ENCODE measurements around the gene CAB39.

- TF ChIP-seq BHLHE40 (IDR thresholded peaks at IDR 0.05; ENCODE audit: borderline replicate concordance) (no peak), LEF1 (IDR thresholded peaks at IDR 0.05; ENCODE audit: borderline replicate concordance) (no peak), CTBP1 (IDR thresholded peaks at IDR 0.05; ENCODE audit: borderline replicate concordance) (no peak), SUZ12 (IDR thresholded peaks at IDR 0.05) (no peak), ELF4 (IDR thresholded peaks at IDR 0.05) (no peak), NFRKB (IDR thresholded peaks at IDR 0.05) (no peak), TARDBP (IDR thresholded peaks at IDR 0.05) (no peak)
These were observed 46.2 kb upstream of the CAB39 start for GRCh38 chr2:230666446-230666845.
